ENCODE results near the gene TEX261.

DNA sequence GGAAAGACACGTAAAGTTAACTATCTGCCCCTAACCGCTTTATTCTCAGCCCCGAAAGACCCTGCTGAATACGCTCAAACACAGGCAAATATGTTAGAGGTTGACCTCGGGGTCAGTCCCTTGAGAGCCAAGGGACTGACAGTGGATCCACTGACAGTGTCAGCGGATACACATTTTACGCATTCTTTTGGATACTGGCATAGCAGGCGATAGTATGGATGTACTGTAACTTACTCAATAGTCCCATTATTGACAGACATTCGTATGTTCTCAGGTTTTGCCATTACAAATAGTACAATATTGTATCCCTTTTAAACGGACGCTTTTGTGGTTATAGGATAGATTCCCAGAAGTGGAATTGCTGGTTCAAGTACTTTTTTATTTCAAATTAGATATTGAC is 45.6 kb downstream of the TEX261 start:
- TF ChIP-seq, protein P1, sequence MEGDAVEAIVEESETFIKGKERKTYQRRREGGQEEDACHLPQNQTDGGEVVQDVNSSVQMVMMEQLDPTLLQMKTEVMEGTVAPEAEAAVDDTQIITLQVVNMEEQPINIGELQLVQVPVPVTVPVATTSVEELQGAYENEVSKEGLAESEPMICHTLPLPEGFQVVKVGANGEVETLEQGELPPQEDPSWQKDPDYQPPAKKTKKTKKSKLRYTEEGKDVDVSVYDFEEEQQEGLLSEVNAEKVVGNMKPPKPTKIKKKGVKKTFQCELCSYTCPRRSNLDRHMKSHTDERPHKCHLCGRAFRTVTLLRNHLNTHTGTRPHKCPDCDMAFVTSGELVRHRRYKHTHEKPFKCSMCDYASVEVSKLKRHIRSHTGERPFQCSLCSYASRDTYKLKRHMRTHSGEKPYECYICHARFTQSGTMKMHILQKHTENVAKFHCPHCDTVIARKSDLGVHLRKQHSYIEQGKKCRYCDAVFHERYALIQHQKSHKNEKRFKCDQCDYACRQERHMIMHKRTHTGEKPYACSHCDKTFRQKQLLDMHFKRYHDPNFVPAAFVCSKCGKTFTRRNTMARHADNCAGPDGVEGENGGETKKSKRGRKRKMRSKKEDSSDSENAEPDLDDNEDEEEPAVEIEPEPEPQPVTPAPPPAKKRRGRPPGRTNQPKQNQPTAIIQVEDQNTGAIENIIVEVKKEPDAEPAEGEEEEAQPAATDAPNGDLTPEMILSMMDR (IDR thresholded peaks at IDR 0.05), result no peak
- no peak for TF ChIP-seq POLR2A (IDR thresholded peaks at IDR 0.05)

Data from body of pancreas (tissue), 4 donors.